Nephron (organoid): ENCODE data around the gene TRIML2.

ENCODE experiments used
- H3K27ac Mint-ChIP-seq, 3 experiments: 2 replicates each; pipeline ENCODE4 v1.8.0; 2020; ENCODE audit warnings: mixed read lengths in 3 of 3, mild to moderate bottlenecking in 2 of 3, moderate library complexity in 1 of 3
- H3K27me3 Mint-ChIP-seq: 2 replicates; pipeline ENCODE4 v1.8.0; 2021; ENCODE audit warnings: low read depth, mild to moderate bottlenecking, moderate library complexity, mixed read lengths
- H3K36me3 Mint-ChIP-seq: 2 replicates; pipeline ENCODE4 v1.8.0; 2020; ENCODE audit warnings: low read depth, mixed read lengths
- H3K4me1 Mint-ChIP-seq: 2 replicates; pipeline ENCODE4 v1.8.0; 2020; ENCODE audit warnings: mixed read lengths
- H3K4me3 Mint-ChIP-seq, 3 experiments: 2 replicates each; pipeline ENCODE4 v1.8.0; 2020; ENCODE audit warnings: mild to moderate bottlenecking in 3 of 3, mixed read lengths in 3 of 3, moderate library complexity in 2 of 3
- H3K9me3 Mint-ChIP-seq: 2 replicates; pipeline ENCODE4 v1.8.0; 2020; ENCODE audit warnings: mixed read lengths
- CTCF ChIP-seq, 3 experiments: fragments of 200-600 bp; sonication (generic); IDR thresholded peaks; one replicate each; pipeline ENCODE4 v1.5.0; 2021; ENCODE audit warnings: antibody characterized with exemption in 3 of 3; ENCODE audit not compliant: unreplicated experiment in 3 of 3

The TRIML2 gene

GRCh38 chr4:188110741-188111471 is 1.5 kb upstream of the TRIML2 start:
- H3K9me3 Mint-ChIP-seq = no peaks in the 10 kb centered on the region
- no peak for TF ChIP-seq CTCF (IDR thresholded peaks at IDR 0.05; ENCODE audit: unreplicated experiment in 3 of 3)
- H3K4me3 Mint-ChIP-seq = no peak overlapping the region
- no peaks in the 10 kb centered on the region for H3K36me3 Mint-ChIP-seq
- no peak overlapping the region for H3K27ac Mint-ChIP-seq
- H3K27me3 Mint-ChIP-seq = peaks cover 10% of the 10 kb centered on the region
- H3K4me1 Mint-ChIP-seq = peaks cover 11% of the 10 kb centered on the region

GRCh38 chr4:188110036-188110435 is 633 bp upstream of the TRIML2 start:
- Mint-ChIP-seq H3K36me3 (no peaks in the 10 kb centered on the region), H3K4me3 (no peak overlapping the region), H3K9me3 (no peaks in the 10 kb centered on the region), H3K4me1 (peaks cover 11% of the 10 kb centered on the region), H3K27ac (no peak overlapping the region), H3K27me3 (peaks cover 10% of the 10 kb centered on the region)
- no peak for TF ChIP-seq CTCF (IDR thresholded peaks at IDR 0.05; ENCODE audit: unreplicated experiment in 3 of 3)

DNA sequence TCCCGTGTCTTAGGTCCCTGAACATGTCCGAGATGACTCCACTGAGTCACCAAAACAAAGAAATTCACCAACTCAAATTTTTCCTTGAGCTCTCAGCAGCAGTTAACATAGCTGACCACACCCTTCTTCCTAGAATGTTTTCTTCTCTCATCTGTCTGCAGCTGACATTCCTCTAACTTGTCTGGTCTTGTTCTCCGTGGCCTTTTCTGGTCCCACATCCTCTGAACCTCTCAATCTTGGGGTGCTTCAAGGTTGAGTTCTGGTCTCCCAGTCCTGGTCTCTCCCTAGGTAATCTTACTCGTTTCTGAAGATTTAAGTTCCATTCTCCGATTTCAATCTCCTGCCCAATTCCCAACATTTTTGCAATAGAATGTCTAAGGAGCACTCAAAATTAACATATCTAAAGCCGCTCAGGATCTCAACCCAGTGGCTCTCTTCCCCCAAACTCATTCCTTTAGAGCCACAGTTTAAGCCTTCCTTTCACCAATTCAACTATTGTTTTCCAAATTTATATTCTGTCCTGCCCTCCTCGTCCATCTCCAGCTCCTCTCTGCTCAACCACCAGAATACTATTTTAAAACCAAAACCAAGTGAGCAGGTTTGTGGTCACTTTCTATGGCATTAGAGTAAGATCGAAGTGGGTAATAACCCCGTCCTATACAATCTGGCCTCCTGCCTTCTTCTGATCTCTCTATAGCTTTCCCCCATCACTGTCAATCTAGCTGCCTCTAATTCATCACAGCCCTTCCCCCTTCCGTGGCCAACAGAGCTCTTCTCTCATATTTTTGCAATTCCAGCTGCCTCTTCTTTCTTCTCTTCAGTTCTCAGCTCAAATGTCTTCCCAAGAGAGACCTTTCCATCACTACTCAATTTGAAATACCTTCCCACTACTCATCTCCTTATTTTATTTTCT is 1.2 kb downstream of the TRIML2 start:
- TF ChIP-seq CTCF (IDR thresholded peaks at IDR 0.05; ENCODE audit: unreplicated experiment in 3 of 3) = no peak
- Mint-ChIP-seq H3K27me3 (peaks cover 10% of the 10 kb centered on the region), H3K36me3 (no peaks in the 10 kb centered on the region), H3K9me3 (peaks cover 3% of the 10 kb centered on the region), H3K4me1 (peaks cover 11% of the 10 kb centered on the region), H3K4me3 (no peak overlapping the region), H3K27ac (no peak overlapping the region)

DNA sequence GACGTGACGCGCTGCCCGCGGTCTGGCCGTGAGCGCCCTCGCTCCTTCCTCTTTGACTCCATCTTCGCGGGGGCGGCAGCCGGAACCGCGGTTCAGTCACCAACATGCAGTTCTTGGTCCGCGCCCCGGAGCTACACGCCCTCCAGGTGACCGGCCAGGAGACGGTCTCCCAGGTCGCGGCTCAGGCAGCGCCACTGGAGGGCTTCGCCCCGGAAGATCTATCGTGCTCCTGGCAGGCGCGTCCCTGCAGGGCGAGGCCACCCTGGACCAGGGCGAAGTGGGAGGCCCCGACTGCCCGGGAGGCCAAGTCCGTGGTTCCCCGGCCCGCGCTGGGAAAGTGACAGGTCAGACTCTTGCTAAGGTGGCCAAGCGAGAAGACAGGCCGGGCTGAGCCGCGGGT is 2.9 kb downstream of the TRIML2 start:
- no peak for TF ChIP-seq CTCF (IDR thresholded peaks at IDR 0.05; ENCODE audit: unreplicated experiment in 3 of 3)

GRCh38 chr4:188092824-188093223 is 16.6 kb downstream of the TRIML2 start:
- TF ChIP-seq CTCF (IDR thresholded peaks at IDR 0.05; ENCODE audit: unreplicated experiment in 3 of 3) = no peak
- Mint-ChIP-seq H3K27me3 (no peaks in the 10 kb centered on the region), H3K4me3 (no peak overlapping the region), H3K4me1 (no peaks in the 10 kb centered on the region), H3K9me3 (no peaks in the 10 kb centered on the region), H3K27ac (no peak overlapping the region), H3K36me3 (no peaks in the 10 kb centered on the region)

More for the DNA sequence above, 2.9 kb downstream of the TRIML2 start:
- no peak overlapping the region for H3K4me3 Mint-ChIP-seq
- H3K9me3 Mint-ChIP-seq = peaks cover 3% of the 10 kb centered on the region
- peaks cover 10% of the 10 kb centered on the region for H3K27me3 Mint-ChIP-seq
- H3K36me3 Mint-ChIP-seq = no peaks in the 10 kb centered on the region
- peaks cover 11% of the 10 kb centered on the region for H3K4me1 Mint-ChIP-seq
- H3K27ac Mint-ChIP-seq = no peak overlapping the region
